Measurements from ENCODE around the gene RYR3.

The RYR3 gene

DNA sequence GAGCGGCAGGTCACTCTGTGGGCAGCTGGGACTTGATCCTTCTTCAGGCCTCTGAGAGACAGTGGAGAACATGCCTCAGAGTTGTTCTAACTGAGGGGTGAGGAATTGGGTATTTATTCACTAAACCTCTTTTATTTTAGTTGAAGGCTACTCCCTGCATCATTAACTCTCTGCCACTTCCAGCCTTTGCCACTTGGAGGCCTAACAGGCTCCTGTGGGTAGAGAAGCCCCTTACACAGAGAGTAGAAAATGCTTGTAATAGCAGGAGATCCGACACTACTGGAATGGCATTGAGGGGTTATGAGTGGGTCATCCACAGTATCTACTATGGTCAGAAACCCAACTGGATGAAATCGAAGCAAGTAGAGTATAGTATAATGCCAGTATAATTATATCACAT, 81.7 kb downstream of the RYR3 start:
- H3K4me1 ChIP-seq (ENCODE audit: control insufficient read depth in 1 of 2, insufficient read depth in 2 of 2, low read length in 2 of 2): no peaks in the 10 kb centered on the region
- H3K9me3 ChIP-seq (ENCODE audit: control insufficient read depth in 1 of 2, low read length in 2 of 2): no peaks in the 10 kb centered on the region
- no peaks in the 10 kb centered on the region for H3K27me3 ChIP-seq (ENCODE audit: low read depth, low read length)
- H3K27ac ChIP-seq (ENCODE audit: low read length): no peak overlapping the region
- no peak overlapping the region for H3K4me3 ChIP-seq (ENCODE audit: low read depth in 1 of 2, low read length in 2 of 2)
- H3K36me3 ChIP-seq (ENCODE audit: control insufficient read depth in 1 of 2, insufficient read depth in 2 of 2, low read length in 2 of 2): no peaks in the 10 kb centered on the region

DNA sequence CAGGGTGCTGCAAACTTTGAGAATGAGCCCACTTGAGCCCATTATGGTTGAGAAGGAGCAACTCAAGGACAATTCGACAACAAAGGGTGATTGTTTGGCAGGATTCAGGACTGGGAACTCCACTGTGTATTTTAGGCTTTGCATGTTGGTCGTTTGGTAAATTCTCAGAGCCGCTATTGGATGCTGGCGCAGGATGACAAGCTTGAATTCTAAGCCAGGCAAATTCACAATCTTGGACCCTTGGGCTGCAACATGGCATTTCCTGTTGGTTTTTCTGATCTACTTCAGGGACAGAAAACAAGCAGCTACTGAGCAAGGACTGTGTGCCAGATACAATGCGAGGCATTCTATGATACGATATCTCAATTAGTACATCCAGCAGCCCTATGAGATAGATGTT, 82.8 kb downstream of the RYR3 start:
- H3K9me3 ChIP-seq (ENCODE audit: control insufficient read depth in 1 of 2, low read length in 2 of 2): no peaks in the 10 kb centered on the region
- H3K4me1 ChIP-seq (ENCODE audit: control insufficient read depth in 1 of 2, insufficient read depth in 2 of 2, low read length in 2 of 2): no peaks in the 10 kb centered on the region
- H3K36me3 ChIP-seq (ENCODE audit: control insufficient read depth in 1 of 2, insufficient read depth in 2 of 2, low read length in 2 of 2): no peaks in the 10 kb centered on the region
- H3K4me3 ChIP-seq (ENCODE audit: low read depth in 1 of 2, low read length in 2 of 2): no peak overlapping the region
- no peak overlapping the region for H3K27ac ChIP-seq (ENCODE audit: low read length)
- no peaks in the 10 kb centered on the region for H3K27me3 ChIP-seq (ENCODE audit: low read depth, low read length)

- Histone ChIP-seq H3K27me3 (ENCODE audit: low read depth, low read length) (no peaks in the 10 kb centered on the region), H3K4me1 (ENCODE audit: control insufficient read depth in 1 of 2, insufficient read depth in 2 of 2, low read length in 2 of 2) (no peaks in the 10 kb centered on the region), H3K27ac (ENCODE audit: low read length) (no peak overlapping the region), H3K4me3 (ENCODE audit: low read depth in 1 of 2, low read length in 2 of 2) (no peak overlapping the region), H3K9me3 (ENCODE audit: control insufficient read depth in 1 of 2, low read length in 2 of 2) (no peaks in the 10 kb centered on the region), H3K36me3 (ENCODE audit: control insufficient read depth in 1 of 2, insufficient read depth in 2 of 2, low read length in 2 of 2) (no peaks in the 10 kb centered on the region)
These were observed 84.6 kb downstream of the RYR3 start for GRCh38 chr15:33395321-33395720.

DNA sequence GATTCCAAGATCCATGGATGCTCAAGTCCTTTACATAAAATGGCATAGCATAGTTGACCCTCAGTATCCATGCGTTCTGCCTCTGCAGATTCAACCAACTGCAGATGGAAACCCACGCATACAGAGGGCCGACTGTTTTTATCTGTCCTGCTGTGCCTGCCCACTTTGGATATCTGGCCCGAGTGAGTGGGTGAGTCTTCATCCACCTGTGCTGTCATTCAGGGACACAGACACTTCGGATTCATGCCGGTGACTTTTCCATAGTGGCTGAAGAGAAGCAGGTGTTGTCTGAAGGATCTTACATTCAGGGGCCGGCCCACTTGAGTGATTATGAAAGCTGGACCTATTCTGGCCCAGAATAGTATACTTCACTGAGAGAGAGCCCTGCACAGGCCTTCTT, 85.1 kb downstream of the RYR3 start:
- no peaks in the 10 kb centered on the region for H3K9me3 ChIP-seq (ENCODE audit: control insufficient read depth in 1 of 2, low read length in 2 of 2)
- H3K27ac ChIP-seq (ENCODE audit: low read length): no peak overlapping the region
- no peaks in the 10 kb centered on the region for H3K4me1 ChIP-seq (ENCODE audit: control insufficient read depth in 1 of 2, insufficient read depth in 2 of 2, low read length in 2 of 2)
- no peaks in the 10 kb centered on the region for H3K36me3 ChIP-seq (ENCODE audit: control insufficient read depth in 1 of 2, insufficient read depth in 2 of 2, low read length in 2 of 2)
- H3K27me3 ChIP-seq (ENCODE audit: low read depth, low read length): no peaks in the 10 kb centered on the region
- no peak overlapping the region for H3K4me3 ChIP-seq (ENCODE audit: low read depth in 1 of 2, low read length in 2 of 2)

GRCh38 chr15:33396475-33396874, 85.7 kb downstream of the RYR3 start:
- Histone ChIP-seq H3K4me1 (ENCODE audit: control insufficient read depth in 1 of 2, insufficient read depth in 2 of 2, low read length in 2 of 2) (no peaks in the 10 kb centered on the region), H3K4me3 (ENCODE audit: low read depth in 1 of 2, low read length in 2 of 2) (no peak overlapping the region), H3K27ac (ENCODE audit: low read length) (no peak overlapping the region), H3K27me3 (ENCODE audit: low read depth, low read length) (no peaks in the 10 kb centered on the region), H3K36me3 (ENCODE audit: control insufficient read depth in 1 of 2, insufficient read depth in 2 of 2, low read length in 2 of 2) (no peaks in the 10 kb centered on the region), H3K9me3 (ENCODE audit: control insufficient read depth in 1 of 2, low read length in 2 of 2) (no peaks in the 10 kb centered on the region)

DNA sequence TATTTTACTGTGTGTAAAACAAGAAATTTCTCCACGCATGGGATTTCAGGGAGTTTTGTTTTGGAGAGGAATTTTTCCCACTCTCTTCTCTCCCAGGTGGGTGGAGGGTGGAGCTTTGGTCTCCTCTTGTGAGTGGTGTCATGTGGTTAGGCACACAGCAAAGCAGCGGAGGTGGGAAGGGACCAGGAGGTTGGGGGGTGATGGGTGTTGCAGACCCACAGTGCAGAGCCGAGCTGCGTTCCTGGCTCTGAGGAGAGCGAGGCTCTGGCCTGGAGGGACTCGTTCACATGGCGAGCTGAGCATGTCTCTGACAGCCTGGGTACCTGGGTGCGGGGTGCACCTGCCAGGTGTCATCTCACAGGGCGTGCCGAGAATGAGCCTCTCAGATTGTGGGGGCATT, 87.8 kb downstream of the RYR3 start:
- Histone ChIP-seq H3K9me3 (ENCODE audit: control insufficient read depth in 1 of 2, low read length in 2 of 2) (no peaks in the 10 kb centered on the region), H3K27me3 (ENCODE audit: low read depth, low read length) (no peaks in the 10 kb centered on the region), H3K27ac (ENCODE audit: low read length) (no peak overlapping the region), H3K36me3 (ENCODE audit: control insufficient read depth in 1 of 2, insufficient read depth in 2 of 2, low read length in 2 of 2) (no peaks in the 10 kb centered on the region), H3K4me1 (ENCODE audit: control insufficient read depth in 1 of 2, insufficient read depth in 2 of 2, low read length in 2 of 2) (no peaks in the 10 kb centered on the region), H3K4me3 (ENCODE audit: low read depth in 1 of 2, low read length in 2 of 2) (no peak overlapping the region)

GRCh38 chr15:33400941-33401340, 90.2 kb downstream of the RYR3 start:
- H3K27ac ChIP-seq (ENCODE audit: low read length): no peak overlapping the region

DNA sequence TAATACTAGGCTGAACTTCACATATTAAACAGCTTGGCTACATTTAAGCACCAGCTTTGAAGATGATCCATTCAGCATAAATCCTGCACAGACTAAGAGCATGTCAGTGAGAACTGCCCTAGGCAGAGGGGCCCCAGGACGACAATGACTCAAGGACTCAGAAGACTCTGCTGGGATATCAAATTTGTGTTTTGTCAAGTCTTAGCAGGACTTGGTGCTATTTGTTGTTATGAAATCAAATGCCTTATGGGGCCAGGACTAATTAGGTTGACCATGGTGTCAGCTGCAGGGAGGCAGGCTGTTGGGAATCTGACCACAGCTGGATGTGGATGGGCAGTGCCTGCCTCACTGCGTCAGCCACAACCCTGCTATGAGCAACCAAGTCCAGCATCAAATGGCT, 91.8 kb downstream of the RYR3 start:
- Histone ChIP-seq H3K36me3 (ENCODE audit: control insufficient read depth in 1 of 2, insufficient read depth in 2 of 2, low read length in 2 of 2) (no peaks in the 10 kb centered on the region), H3K4me3 (ENCODE audit: low read depth in 1 of 2, low read length in 2 of 2) (no peak overlapping the region), H3K9me3 (ENCODE audit: control insufficient read depth in 1 of 2, low read length in 2 of 2) (no peaks in the 10 kb centered on the region), H3K4me1 (ENCODE audit: control insufficient read depth in 1 of 2, insufficient read depth in 2 of 2, low read length in 2 of 2) (no peaks in the 10 kb centered on the region), H3K27me3 (ENCODE audit: low read depth, low read length) (no peaks in the 10 kb centered on the region), H3K27ac (ENCODE audit: low read length) (no peak overlapping the region)

More at GRCh38 chr15:33400941-33401340, 90.2 kb downstream of the RYR3 start:
- Histone ChIP-seq H3K9me3 (ENCODE audit: control insufficient read depth in 1 of 2, low read length in 2 of 2) (no peaks in the 10 kb centered on the region), H3K36me3 (ENCODE audit: control insufficient read depth in 1 of 2, insufficient read depth in 2 of 2, low read length in 2 of 2) (no peaks in the 10 kb centered on the region), H3K27me3 (ENCODE audit: low read depth, low read length) (no peaks in the 10 kb centered on the region), H3K4me1 (ENCODE audit: control insufficient read depth in 1 of 2, insufficient read depth in 2 of 2, low read length in 2 of 2) (no peaks in the 10 kb centered on the region), H3K4me3 (ENCODE audit: low read depth in 1 of 2, low read length in 2 of 2) (no peak overlapping the region)

DNA sequence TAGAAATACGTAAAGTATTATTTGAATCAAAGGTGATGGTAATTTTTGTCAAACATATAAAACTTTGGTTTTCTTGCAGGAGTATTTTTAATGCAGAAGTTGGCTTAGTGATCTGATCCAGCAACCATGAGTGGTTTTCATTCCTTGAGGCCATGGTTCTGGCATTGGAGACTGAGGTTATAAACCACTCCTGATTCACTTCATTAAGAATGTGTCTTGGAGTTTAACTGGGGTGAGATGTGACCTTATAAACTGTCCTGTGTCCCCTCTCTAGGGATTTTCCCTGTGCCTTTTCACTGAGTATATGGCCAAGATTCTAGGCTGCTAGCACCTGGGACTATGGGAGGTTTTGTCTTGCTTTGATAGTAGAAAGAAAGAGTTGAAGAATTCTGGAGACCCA, 94.3 kb downstream of the RYR3 start:
- no peak overlapping the region for H3K4me3 ChIP-seq (ENCODE audit: low read depth in 1 of 2, low read length in 2 of 2)
- no peaks in the 10 kb centered on the region for H3K36me3 ChIP-seq (ENCODE audit: control insufficient read depth in 1 of 2, insufficient read depth in 2 of 2, low read length in 2 of 2)
- no peak overlapping the region for H3K27ac ChIP-seq (ENCODE audit: low read length)
- H3K27me3 ChIP-seq (ENCODE audit: low read depth, low read length): no peaks in the 10 kb centered on the region
- no peaks in the 10 kb centered on the region for H3K9me3 ChIP-seq (ENCODE audit: control insufficient read depth in 1 of 2, low read length in 2 of 2)
- no peaks in the 10 kb centered on the region for H3K4me1 ChIP-seq (ENCODE audit: control insufficient read depth in 1 of 2, insufficient read depth in 2 of 2, low read length in 2 of 2)

DNA sequence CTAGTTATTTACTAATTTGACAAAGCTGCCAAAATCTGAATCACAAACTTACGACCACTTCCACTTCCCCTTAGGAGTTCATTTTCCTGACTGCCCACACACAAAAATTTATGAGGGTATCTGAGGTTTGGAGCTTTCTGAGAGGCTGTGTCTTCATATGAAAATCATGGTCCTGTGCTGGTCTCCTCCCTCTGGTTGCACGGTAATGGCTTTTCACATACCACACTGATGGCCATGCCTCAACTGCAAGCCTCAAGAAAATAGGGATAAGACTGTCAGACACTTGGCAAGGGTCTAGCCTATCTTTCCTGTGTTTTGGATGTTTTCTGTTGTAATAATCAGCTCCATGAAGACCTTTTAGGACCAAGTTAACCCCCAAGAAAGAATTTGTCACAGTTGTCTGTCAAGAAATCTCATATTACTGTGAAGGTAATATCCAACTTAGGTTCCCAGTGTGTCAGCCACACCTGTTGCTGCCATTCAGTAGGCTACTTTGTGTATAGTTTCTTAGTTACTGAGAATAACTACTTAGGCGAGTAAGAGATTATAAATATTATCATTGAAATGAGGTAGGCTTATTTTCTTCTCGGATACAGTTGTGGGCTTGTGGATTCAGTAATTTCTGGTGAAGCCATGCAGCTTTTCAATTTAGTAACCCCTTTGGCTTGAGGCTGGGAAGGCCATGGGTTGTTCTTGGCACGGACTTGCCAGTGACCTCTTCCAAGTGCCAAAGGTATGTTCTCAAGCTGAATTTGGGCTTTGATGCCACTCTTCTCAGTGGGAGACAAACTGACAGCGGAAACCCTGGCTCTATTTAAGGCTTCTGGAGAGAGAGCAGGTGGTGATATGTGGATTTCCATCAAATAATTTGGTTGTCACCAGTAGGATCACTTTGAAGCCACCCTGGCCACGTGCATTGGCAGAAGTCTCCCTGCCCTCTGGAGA, 101.1 kb downstream of the RYR3 start:
- Histone ChIP-seq H3K4me1 (ENCODE audit: control insufficient read depth in 1 of 2, insufficient read depth in 2 of 2, low read length in 2 of 2) (no peaks in the 10 kb centered on the region), H3K9me3 (ENCODE audit: control insufficient read depth in 1 of 2, low read length in 2 of 2) (no peaks in the 10 kb centered on the region), H3K27ac (ENCODE audit: low read length) (no peak overlapping the region), H3K4me3 (ENCODE audit: low read depth in 1 of 2, low read length in 2 of 2) (no peak overlapping the region), H3K27me3 (ENCODE audit: low read depth, low read length) (no peaks in the 10 kb centered on the region), H3K36me3 (ENCODE audit: control insufficient read depth in 1 of 2, insufficient read depth in 2 of 2, low read length in 2 of 2) (no peaks in the 10 kb centered on the region)

GRCh38 chr15:33419701-33420100, 108.9 kb downstream of the RYR3 start:
- no peaks in the 10 kb centered on the region for H3K4me1 ChIP-seq (ENCODE audit: control insufficient read depth in 1 of 2, insufficient read depth in 2 of 2, low read length in 2 of 2)
- no peak overlapping the region for H3K27ac ChIP-seq (ENCODE audit: low read length)
- no peaks in the 10 kb centered on the region for H3K36me3 ChIP-seq (ENCODE audit: control insufficient read depth in 1 of 2, insufficient read depth in 2 of 2, low read length in 2 of 2)
- no peaks in the 10 kb centered on the region for H3K27me3 ChIP-seq (ENCODE audit: low read depth, low read length)
- no peak overlapping the region for H3K4me3 ChIP-seq (ENCODE audit: low read depth in 1 of 2, low read length in 2 of 2)
- H3K9me3 ChIP-seq (ENCODE audit: control insufficient read depth in 1 of 2, low read length in 2 of 2): no peaks in the 10 kb centered on the region

DNA sequence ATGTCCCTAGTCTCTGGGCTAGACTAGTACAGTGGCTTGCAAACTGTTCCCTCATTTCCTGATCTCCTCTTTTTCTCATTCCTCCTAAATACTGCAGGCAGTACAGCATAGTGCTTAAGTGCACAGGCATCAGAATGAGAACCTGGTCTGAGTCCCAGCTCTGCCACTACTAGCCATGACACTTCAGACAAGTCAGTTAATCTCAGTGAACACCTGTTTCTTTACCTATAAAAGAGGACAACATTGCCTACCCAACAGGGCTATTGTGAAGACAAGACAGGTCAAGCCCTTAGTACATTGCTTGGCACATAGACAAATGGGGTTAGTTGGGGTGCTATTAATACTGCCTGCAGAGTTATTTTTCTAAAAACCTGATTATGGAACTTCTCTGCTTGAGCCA, 113.3 kb downstream of the RYR3 start:
- H3K27me3 ChIP-seq (ENCODE audit: low read depth, low read length): no peaks in the 10 kb centered on the region
- no peaks in the 10 kb centered on the region for H3K9me3 ChIP-seq (ENCODE audit: control insufficient read depth in 1 of 2, low read length in 2 of 2)
- no peak overlapping the region for H3K4me3 ChIP-seq (ENCODE audit: low read depth in 1 of 2, low read length in 2 of 2)
- H3K27ac ChIP-seq (ENCODE audit: low read length): no peak overlapping the region
- H3K36me3 ChIP-seq (ENCODE audit: control insufficient read depth in 1 of 2, insufficient read depth in 2 of 2, low read length in 2 of 2): no peaks in the 10 kb centered on the region
- H3K4me1 ChIP-seq (ENCODE audit: control insufficient read depth in 1 of 2, insufficient read depth in 2 of 2, low read length in 2 of 2): no peaks in the 10 kb centered on the region

Measured in muscle layer of duodenum (tissue), 2 donors.